ENCODE measurements around the gene PLA2G4A. TPM values are rescaled to one million over a fixed set of nuclear protein-coding genes. Genes with fewer than 3 reads are reported as not detected.

The PLA2G4A gene
- total and polyA plus RNA-seq, 2 experiments from 2014 or later, result 1.1 to 3.8 TPM

DNA sequence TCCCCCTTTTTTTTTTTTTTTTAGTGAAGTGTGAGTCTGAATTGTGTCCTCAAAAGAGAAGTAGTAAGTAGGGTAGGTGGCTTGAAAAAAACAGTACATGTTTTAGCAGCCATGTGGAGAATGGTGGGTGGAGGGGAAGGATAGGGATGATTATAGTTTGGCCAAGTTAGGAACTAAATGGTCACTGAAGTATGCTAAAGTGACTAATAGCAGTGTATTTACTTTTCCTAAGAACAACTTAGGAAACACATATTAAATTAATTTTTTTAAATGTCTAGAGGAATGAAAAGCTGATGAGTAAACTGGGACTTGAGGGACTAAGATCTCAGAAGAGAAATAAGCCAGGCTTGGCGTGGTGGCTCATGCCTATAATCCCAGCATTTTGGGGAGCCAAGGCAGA lies 55.5 kb downstream of the PLA2G4A start:
- DNase-seq (ENCODE audit: low spot score) (no peak), ATAC-seq (no peak)
- Mint-ChIP-seq H3K27me3 (ENCODE audit: insufficient read depth, low read depth, poor library complexity) (no peaks in the 10 kb centered on the region), H3K4me3 (no peak overlapping the region), H3K4me1 (peaks cover 10% of the 10 kb centered on the region), H3K27ac (no peak overlapping the region), H3K36me3 (ENCODE audit: low read depth) (no peaks in the 10 kb centered on the region), H3K9me3 (peaks cover 3% of the 10 kb centered on the region; the same call in 1 of the 3 replicates)
- Histone ChIP-seq H3K9me2 (ENCODE audit: insufficient read depth) (no peaks in the 10 kb centered on the region), H3K79me2 (replicated peaks; ENCODE audit: insufficient read depth) (no peaks in the 10 kb centered on the region), H3K4me2 (no peak overlapping the region), H2AFZ (no peak overlapping the region), H3K27ac (ENCODE audit: low read depth) (no peak overlapping the region), H4K20me1 (replicated peaks; ENCODE audit: insufficient read depth) (no peaks in the 10 kb centered on the region), H3F3A (replicated peaks; ENCODE audit: low read depth) (no peaks in the 10 kb centered on the region), H3K4me3 (no peak overlapping the region), H3K27me3 (ENCODE audit: insufficient read depth) (no peaks in the 10 kb centered on the region), H3K4me1 (ENCODE audit: insufficient read depth) (0 out of 2 replicates have a peak, but pooled peaks cover 9% of the 10 kb centered on the region), H3K36me3 (ENCODE audit: insufficient read depth) (no peaks in the 10 kb centered on the region)
- TF ChIP-seq ZNF114 (CRISPR knock-in tag; IDR thresholded peaks at IDR 0.05) (no peak), JUNB (IDR thresholded peaks at IDR 0.05; ENCODE audit: unreplicated experiment) (no peak), POLR2AphosphoS5 (IDR thresholded peaks at IDR 0.05; ENCODE audit: low read depth) (no peak), NANOG (IDR thresholded peaks at IDR 0.05; ENCODE audit: borderline replicate concordance) (no peak), EZH2 (IDR thresholded peaks at IDR 0.05; ENCODE audit: low read depth, unreplicated experiment) (no peak), STAT1 (IDR thresholded peaks at IDR 0.05; ENCODE audit: unreplicated experiment) (no peak), ZNF331 (CRISPR knock-in tag; IDR thresholded peaks at IDR 0.05; ENCODE audit: low read depth) (no peak), CREB1 (CRISPR knock-in tag; IDR thresholded peaks at IDR 0.05; ENCODE audit: low read depth) (no peak), EZH2phosphoT487 (IDR thresholded peaks at IDR 0.05; ENCODE audit: unreplicated experiment) (no peak)
- TF ChIP-seq, protein P1, sequence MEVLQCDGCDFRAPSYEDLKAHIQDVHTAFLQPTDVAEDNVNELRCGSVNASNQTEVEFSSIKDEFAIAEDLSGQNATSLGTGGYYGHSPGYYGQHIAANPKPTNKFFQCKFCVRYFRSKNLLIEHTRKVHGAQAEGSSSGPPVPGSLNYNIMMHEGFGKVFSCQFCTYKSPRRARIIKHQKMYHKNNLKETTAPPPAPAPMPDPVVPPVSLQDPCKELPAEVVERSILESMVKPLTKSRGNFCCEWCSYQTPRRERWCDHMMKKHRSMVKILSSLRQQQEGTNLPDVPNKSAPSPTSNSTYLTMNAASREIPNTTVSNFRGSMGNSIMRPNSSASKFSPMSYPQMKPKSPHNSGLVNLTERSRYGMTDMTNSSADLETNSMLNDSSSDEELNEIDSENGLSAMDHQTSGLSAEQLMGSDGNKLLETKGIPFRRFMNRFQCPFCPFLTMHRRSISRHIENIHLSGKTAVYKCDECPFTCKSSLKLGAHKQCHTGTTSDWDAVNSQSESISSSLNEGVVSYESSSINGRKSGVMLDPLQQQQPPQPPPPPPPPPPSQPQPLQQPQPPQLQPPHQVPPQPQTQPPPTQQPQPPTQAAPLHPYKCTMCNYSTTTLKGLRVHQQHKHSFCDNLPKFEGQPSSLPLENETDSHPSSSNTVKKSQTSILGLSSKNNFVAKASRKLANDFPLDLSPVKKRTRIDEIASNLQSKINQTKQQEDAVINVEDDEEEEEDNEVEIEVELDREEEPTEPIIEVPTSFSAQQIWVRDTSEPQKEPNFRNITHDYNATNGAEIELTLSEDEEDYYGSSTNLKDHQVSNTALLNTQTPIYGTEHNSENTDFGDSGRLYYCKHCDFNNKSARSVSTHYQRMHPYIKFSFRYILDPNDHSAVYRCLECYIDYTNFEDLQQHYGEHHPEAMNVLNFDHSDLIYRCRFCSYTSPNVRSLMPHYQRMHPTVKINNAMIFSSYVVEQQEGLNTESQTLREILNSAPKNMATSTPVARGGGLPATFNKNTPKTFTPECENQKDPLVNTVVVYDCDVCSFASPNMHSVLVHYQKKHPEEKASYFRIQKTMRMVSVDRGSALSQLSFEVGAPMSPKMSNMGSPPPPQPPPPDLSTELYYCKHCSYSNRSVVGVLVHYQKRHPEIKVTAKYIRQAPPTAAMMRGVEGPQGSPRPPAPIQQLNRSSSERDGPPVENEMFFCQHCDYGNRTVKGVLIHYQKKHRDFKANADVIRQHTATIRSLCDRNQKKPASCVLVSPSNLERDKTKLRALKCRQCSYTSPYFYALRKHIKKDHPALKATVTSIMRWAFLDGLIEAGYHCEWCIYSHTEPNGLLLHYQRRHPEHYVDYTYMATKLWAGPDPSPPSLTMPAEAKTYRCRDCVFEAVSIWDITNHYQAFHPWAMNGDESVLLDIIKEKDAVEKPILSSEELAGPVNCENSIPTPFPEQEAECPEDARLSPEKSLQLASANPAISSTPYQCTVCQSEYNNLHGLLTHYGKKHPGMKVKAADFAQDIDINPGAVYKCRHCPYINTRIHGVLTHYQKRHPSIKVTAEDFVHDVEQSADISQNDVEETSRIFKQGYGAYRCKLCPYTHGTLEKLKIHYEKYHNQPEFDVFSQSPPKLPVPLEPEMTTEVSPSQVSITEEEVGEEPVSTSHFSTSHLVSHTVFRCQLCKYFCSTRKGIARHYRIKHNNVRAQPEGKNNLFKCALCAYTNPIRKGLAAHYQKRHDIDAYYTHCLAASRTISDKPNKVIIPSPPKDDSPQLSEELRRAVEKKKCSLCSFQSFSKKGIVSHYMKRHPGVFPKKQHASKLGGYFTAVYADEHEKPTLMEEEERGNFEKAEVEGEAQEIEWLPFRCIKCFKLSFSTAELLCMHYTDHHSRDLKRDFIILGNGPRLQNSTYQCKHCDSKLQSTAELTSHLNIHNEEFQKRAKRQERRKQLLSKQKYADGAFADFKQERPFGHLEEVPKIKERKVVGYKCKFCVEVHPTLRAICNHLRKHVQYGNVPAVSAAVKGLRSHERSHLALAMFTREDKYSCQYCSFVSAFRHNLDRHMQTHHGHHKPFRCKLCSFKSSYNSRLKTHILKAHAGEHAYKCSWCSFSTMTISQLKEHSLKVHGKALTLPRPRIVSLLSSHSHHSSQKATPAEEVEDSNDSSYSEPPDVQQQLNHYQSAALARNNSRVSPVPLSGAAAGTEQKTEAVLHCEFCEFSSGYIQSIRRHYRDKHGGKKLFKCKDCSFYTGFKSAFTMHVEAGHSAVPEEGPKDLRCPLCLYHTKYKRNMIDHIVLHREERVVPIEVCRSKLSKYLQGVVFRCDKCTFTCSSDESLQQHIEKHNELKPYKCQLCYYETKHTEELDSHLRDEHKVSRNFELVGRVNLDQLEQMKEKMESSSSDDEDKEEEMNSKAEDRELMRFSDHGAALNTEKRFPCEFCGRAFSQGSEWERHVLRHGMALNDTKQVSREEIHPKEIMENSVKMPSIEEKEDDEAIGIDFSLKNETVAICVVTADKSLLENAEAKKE (CRISPR knock-in tag; IDR thresholded peaks at IDR 0.05), result no peak
- TF ChIP-seq, protein P2, sequence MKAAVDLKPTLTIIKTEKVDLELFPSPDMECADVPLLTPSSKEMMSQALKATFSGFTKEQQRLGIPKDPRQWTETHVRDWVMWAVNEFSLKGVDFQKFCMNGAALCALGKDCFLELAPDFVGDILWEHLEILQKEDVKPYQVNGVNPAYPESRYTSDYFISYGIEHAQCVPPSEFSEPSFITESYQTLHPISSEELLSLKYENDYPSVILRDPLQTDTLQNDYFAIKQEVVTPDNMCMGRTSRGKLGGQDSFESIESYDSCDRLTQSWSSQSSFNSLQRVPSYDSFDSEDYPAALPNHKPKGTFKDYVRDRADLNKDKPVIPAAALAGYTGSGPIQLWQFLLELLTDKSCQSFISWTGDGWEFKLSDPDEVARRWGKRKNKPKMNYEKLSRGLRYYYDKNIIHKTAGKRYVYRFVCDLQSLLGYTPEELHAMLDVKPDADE (IDR thresholded peaks at IDR 0.05), result no peak
- TF ChIP-seq, protein P3, sequence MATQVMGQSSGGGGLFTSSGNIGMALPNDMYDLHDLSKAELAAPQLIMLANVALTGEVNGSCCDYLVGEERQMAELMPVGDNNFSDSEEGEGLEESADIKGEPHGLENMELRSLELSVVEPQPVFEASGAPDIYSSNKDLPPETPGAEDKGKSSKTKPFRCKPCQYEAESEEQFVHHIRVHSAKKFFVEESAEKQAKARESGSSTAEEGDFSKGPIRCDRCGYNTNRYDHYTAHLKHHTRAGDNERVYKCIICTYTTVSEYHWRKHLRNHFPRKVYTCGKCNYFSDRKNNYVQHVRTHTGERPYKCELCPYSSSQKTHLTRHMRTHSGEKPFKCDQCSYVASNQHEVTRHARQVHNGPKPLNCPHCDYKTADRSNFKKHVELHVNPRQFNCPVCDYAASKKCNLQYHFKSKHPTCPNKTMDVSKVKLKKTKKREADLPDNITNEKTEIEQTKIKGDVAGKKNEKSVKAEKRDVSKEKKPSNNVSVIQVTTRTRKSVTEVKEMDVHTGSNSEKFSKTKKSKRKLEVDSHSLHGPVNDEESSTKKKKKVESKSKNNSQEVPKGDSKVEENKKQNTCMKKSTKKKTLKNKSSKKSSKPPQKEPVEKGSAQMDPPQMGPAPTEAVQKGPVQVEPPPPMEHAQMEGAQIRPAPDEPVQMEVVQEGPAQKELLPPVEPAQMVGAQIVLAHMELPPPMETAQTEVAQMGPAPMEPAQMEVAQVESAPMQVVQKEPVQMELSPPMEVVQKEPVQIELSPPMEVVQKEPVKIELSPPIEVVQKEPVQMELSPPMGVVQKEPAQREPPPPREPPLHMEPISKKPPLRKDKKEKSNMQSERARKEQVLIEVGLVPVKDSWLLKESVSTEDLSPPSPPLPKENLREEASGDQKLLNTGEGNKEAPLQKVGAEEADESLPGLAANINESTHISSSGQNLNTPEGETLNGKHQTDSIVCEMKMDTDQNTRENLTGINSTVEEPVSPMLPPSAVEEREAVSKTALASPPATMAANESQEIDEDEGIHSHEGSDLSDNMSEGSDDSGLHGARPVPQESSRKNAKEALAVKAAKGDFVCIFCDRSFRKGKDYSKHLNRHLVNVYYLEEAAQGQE (IDR thresholded peaks at IDR 0.05; ENCODE audit: unreplicated experiment), result no peak
- TF ChIP-seq, protein P4, sequence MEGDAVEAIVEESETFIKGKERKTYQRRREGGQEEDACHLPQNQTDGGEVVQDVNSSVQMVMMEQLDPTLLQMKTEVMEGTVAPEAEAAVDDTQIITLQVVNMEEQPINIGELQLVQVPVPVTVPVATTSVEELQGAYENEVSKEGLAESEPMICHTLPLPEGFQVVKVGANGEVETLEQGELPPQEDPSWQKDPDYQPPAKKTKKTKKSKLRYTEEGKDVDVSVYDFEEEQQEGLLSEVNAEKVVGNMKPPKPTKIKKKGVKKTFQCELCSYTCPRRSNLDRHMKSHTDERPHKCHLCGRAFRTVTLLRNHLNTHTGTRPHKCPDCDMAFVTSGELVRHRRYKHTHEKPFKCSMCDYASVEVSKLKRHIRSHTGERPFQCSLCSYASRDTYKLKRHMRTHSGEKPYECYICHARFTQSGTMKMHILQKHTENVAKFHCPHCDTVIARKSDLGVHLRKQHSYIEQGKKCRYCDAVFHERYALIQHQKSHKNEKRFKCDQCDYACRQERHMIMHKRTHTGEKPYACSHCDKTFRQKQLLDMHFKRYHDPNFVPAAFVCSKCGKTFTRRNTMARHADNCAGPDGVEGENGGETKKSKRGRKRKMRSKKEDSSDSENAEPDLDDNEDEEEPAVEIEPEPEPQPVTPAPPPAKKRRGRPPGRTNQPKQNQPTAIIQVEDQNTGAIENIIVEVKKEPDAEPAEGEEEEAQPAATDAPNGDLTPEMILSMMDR (conservative IDR thresholded peaks at IDR 0.05; ENCODE audit: low read depth in 2 of 2), result no peak
